ENCODE results near the gene SLC19A1. TPM values are rescaled to one million over a fixed set of nuclear protein-coding genes. Genes with fewer than 3 reads are reported as not detected.

The SLC19A1 gene
- total and polyA plus RNA-seq, 4 donors, result 8.4 to 28.0 (median 13.0) TPM

GRCh38 chr21:45575993-45576837 lies 34.0 kb upstream of the SLC19A1 start:
- Histone ChIP-seq H3K9me3 (ENCODE audit: control insufficient read depth in 4 of 4, low read length in 3 of 4) (no peaks in the 10 kb centered on the region), H3K36me3 (ENCODE audit: control insufficient read depth in 4 of 4, insufficient read depth in 3 of 4, low read depth in 1 of 4, low read length in 3 of 4) (no peaks in the 10 kb centered on the region), H3K27ac (ENCODE audit: low read depth in 1 of 2, low read length in 2 of 2) (no peak overlapping the region), H3K4me1 (ENCODE audit: control insufficient read depth in 4 of 4, insufficient read depth in 4 of 4, low read length in 3 of 4) (peaks cover 0 to 3% (median 0%) of the 10 kb centered on the region in 4 donors), H3K9ac (ENCODE audit: low read depth in 1 of 2, low read length in 2 of 2) (no peak overlapping the region), H3K4me3 (ENCODE audit: low read depth in 1 of 3, low read length in 3 of 3) (no peak overlapping the region), H3K27me3 (ENCODE audit: control insufficient read depth in 4 of 4, insufficient read depth in 4 of 4, low read length in 3 of 4) (no peaks in the 10 kb centered on the region)
- no peak for DNase-seq (ENCODE audit: low spot score)
- TF ChIP-seq NR2F2 (IDR thresholded peaks at IDR 0.05) (no peak), HNF4A (conservative IDR thresholded peaks at IDR 0.05) (no peak), FOXA1 (IDR thresholded peaks at IDR 0.05) (no peak), ATF3 (IDR thresholded peaks at IDR 0.05) (no peak), CTCF (IDR thresholded peaks at IDR 0.05; ENCODE audit: low read depth, low read length, missing input control) (no peak), MAX (IDR thresholded peaks at IDR 0.05) (no peak), GABPA (IDR thresholded peaks at IDR 0.05 in 1 of 2, conservative IDR thresholded peaks at IDR 0.05 in 1 of 2) (no peak), YY1 (IDR thresholded peaks at IDR 0.05) (no peak), RXRA (IDR thresholded peaks at IDR 0.05) (no peak), FOXA2 (IDR thresholded peaks at IDR 0.05) (no peak), TAF1 (conservative IDR thresholded peaks at IDR 0.05) (no peak), JUND (IDR thresholded peaks at IDR 0.05) (no peak), EGR1 (IDR thresholded peaks at IDR 0.05; ENCODE audit: low read depth in 2 of 2) (no peak), HNF4G (IDR thresholded peaks at IDR 0.05) (no peak), REST (IDR thresholded peaks at IDR 0.05) (no peak), ZBTB33 (IDR thresholded peaks at IDR 0.05) (no peak), RAD21 (IDR thresholded peaks at IDR 0.05) (no peak)
- 85% methylated on average over 21 of the region's 21 CpGs for WGBS
